Upper lobe of left lung (tissue), 6 donors: ENCODE results near the gene TATDN2. TPM values are rescaled to one million over a fixed set of nuclear protein-coding genes. Genes with fewer than 3 reads are reported as not detected.

Experiments
- ATAC-seq, 2 donors: fragments of 200-7000 bp; cut with Tn5 transposase; one replicate each; pipeline ENCODE4 v1.9.1; 2022; ENCODE audit warnings: mild to moderate bottlenecking in 2 of 2, moderate library complexity in 2 of 2; ENCODE audit not compliant: low FRiP score in 2 of 2
- DNase-seq, 2 donors: peaks; one replicate each; pipeline ENCODE4 v3.0.0-alpha.2; 2019 to 2020
- H3K27ac ChIP-seq, 4 donors: fragments of 200-600 bp; sonication (generic); one replicate each; pipeline ENCODE4 v1.5.1; 2016 to 2019
- H3K27me3 ChIP-seq, 4 donors: fragments of 200-600 bp; sonication (generic); one replicate each; pipeline ENCODE4 v1.5.1; 2017 to 2019
- H3K36me3 ChIP-seq, 4 donors: fragments of 200-600 bp; sonication (generic); one replicate each; pipeline ENCODE4 v1.5.1; 2016 to 2019
- H3K4me1 ChIP-seq, 4 donors: fragments of 200-600 bp; sonication (generic); one replicate each; pipeline ENCODE4 v1.5.1; 2018 to 2019
- H3K4me3 ChIP-seq, 4 donors: fragments of 200-600 bp; sonication (generic); one replicate each; pipeline ENCODE4 v1.5.1; 2017 to 2019; ENCODE audit warnings: mild to moderate bottlenecking in 2 of 4, moderate library complexity in 1 of 4
- H3K9me3 ChIP-seq, 4 donors: fragments of 200-600 bp; sonication (generic); one replicate each; pipeline ENCODE4 v1.5.1; 2018 to 2019
- CTCF ChIP-seq, 6 experiments: fragments of 450-650 bp in 4 of 6; fragments of 200-600 bp in 2 of 6; sonication (generic) in 2 of 6; IDR thresholded peaks; one replicate each; pipeline ENCODE4 v1.5.1; 2016 to 2019; ENCODE audit warnings: antibody characterized with exemption in 6 of 6
- EP300 ChIP-seq, 4 donors: sonication (generic); formaldehyde crosslinking; IDR thresholded peaks; one replicate each; pipeline ENCODE4 v1.5.1; 2017; ENCODE audit warnings: antibody characterized with exemption in 4 of 4, control low read depth in 2 of 4
- POLR2A ChIP-seq, 4 donors: fragments of 450-650 bp; IDR thresholded peaks; one replicate each; pipeline ENCODE4 v1.5.1; 2016 to 2017; ENCODE audit warnings: antibody characterized with exemption in 4 of 4, mild to moderate bottlenecking in 2 of 4
- POLR2AphosphoS5 ChIP-seq, 2 donors: sonication (generic); formaldehyde crosslinking; IDR thresholded peaks; one replicate each; pipeline ENCODE4 v1.5.1; 2017; ENCODE audit warnings: antibody characterized with exemption in 2 of 2
- WGBS, 2 donors: methylation state at CpG; one replicate each; pipeline ENCODE4 v1.1.5; 2017 to 2018; 5-methylcytosine and 5-hydroxymethylcytosine counted together
- total RNA-seq, 6 donors: library from RNA; depleted of rRNA in 4 of 6; stranded (reverse); fragments of >200 nt in 4 of 6; gene quantifications; one replicate each; pipeline versions ENCODE4 v1.1.0 to v1.2.1, GENCODE V29; 2016 to 2021
- donor health status: DM: no; HTN: no; CAD: no; lungs with moderate emphysema.
- donor health status: DM: no; HTN: yes; CAD: no; lungs with severe emphysema.

The TATDN2 gene
- total RNA-seq, 6 donors from 2014 or later = 20.3 to 34.6 (median 26.0) TPM

- ATAC-seq (no peak), DNase-seq (no peak)
- no peak overlapping the region for H3K27ac ChIP-seq
- no peak for TF ChIP-seq POLR2AphosphoS5 (IDR thresholded peaks at IDR 0.05)
- peaks cover 38 to 98% (median 78%) of the 10 kb centered on the region in 4 donors for H3K36me3 ChIP-seq
- H3K4me3 ChIP-seq = no peak overlapping the region
- 95 to 96% methylated on average over 4 of the region's 4 CpGs for WGBS, 2 donors
- H3K27me3 ChIP-seq = no peaks in the 10 kb centered on the region
- peaks cover 0 to 7% (median 3%) of the 10 kb centered on the region in 4 donors for H3K4me1 ChIP-seq
- H3K9me3 ChIP-seq = no peaks in the 10 kb centered on the region
Observed at GRCh38 chr3:10305331-10305902, 57.2 kb downstream of the TATDN2 start.

- H3K27me3 ChIP-seq = no peaks in the 10 kb centered on the region
- 92 to 97% methylated on average over 3 of the region's 3 CpGs for WGBS, 2 donors
- no peak for ATAC-seq
- H3K4me1 ChIP-seq = peaks cover 0 to 10% (median 3%) of the 10 kb centered on the region in 4 donors
- no peaks in the 10 kb centered on the region for H3K9me3 ChIP-seq
- H3K36me3 ChIP-seq = peaks cover 33 to 97% (median 76%) of the 10 kb centered on the region in 4 donors
- TF ChIP-seq CTCF (IDR thresholded peaks at IDR 0.05) = no peak
- TF ChIP-seq POLR2A (IDR thresholded peaks at IDR 0.05) = no peak
- TF ChIP-seq EP300 (IDR thresholded peaks at IDR 0.05) = no peak
- TF ChIP-seq POLR2AphosphoS5 (IDR thresholded peaks at IDR 0.05) = no peak
- no peak for DNase-seq
- H3K4me3 ChIP-seq = no peak overlapping the region
- no peak overlapping the region for H3K27ac ChIP-seq
Observed at GRCh38 chr3:10306156-10306555, 57.9 kb downstream of the TATDN2 start.

GRCh38 chr3:10308678-10309077 lies 60.4 kb downstream of the TATDN2 start:
- DNase-seq (no peak), ATAC-seq (no peak)
- 97% methylated on average over 7 of the region's 7 CpGs for WGBS, 2 donors
- peaks cover 32 to 97% (median 77%) of the 10 kb centered on the region in 4 donors for H3K36me3 ChIP-seq
- no peak overlapping the region for H3K27ac ChIP-seq
- peaks cover 0 to 10% (median 3%) of the 10 kb centered on the region in 4 donors for H3K4me1 ChIP-seq
- no peak for TF ChIP-seq EP300 (IDR thresholded peaks at IDR 0.05)
- no peak for TF ChIP-seq POLR2AphosphoS5 (IDR thresholded peaks at IDR 0.05)
- no peak for TF ChIP-seq POLR2A (IDR thresholded peaks at IDR 0.05)
- no peak for TF ChIP-seq CTCF (IDR thresholded peaks at IDR 0.05)
- H3K9me3 ChIP-seq = no peaks in the 10 kb centered on the region
- no peaks in the 10 kb centered on the region for H3K27me3 ChIP-seq
- no peak overlapping the region for H3K4me3 ChIP-seq

GRCh38 chr3:10309736-10310135 lies 61.5 kb downstream of the TATDN2 start:
- peaks cover 0 to 10% (median 3%) of the 10 kb centered on the region in 4 donors for H3K4me1 ChIP-seq
- no peak for TF ChIP-seq POLR2A (IDR thresholded peaks at IDR 0.05)
- no peak for TF ChIP-seq CTCF (IDR thresholded peaks at IDR 0.05)
- no peak for TF ChIP-seq POLR2AphosphoS5 (IDR thresholded peaks at IDR 0.05)
- TF ChIP-seq EP300 (IDR thresholded peaks at IDR 0.05) = no peak
- no peaks in the 10 kb centered on the region for H3K9me3 ChIP-seq
- H3K27me3 ChIP-seq = no peaks in the 10 kb centered on the region
- no peak for DNase-seq
- peak overlapping the region in 2 of 4 donors; percentile 7 to 46 for H3K27ac ChIP-seq
- no peak overlapping the region for H3K4me3 ChIP-seq
- WGBS, 2 donors = 64 to 66% methylated on average over 4 of the region's 4 CpGs
- H3K36me3 ChIP-seq = peaks cover 23 to 97% (median 77%) of the 10 kb centered on the region in 4 donors
- ATAC-seq = no peak

- ATAC-seq = no peak
- no peak for DNase-seq
- Histone ChIP-seq H3K27ac (peak overlapping the region in 2 of 4 donors; percentile 7 to 14), H3K27me3 (no peaks in the 10 kb centered on the region), H3K4me3 (no peak overlapping the region), H3K36me3 (peaks cover 15 to 97% (median 78%) of the 10 kb centered on the region in 4 donors), H3K4me1 (peaks cover 0 to 10% (median 3%) of the 10 kb centered on the region in 4 donors), H3K9me3 (no peaks in the 10 kb centered on the region)
- WGBS, 2 donors = 77 to 78% methylated on average over 2 of the region's 2 CpGs
- TF ChIP-seq EP300 (IDR thresholded peaks at IDR 0.05) (no peak), POLR2AphosphoS5 (IDR thresholded peaks at IDR 0.05) (no peak), POLR2A (IDR thresholded peaks at IDR 0.05) (no peak), CTCF (IDR thresholded peaks at IDR 0.05) (no peak)
Observed at GRCh38 chr3:10310578-10310977, 62.3 kb downstream of the TATDN2 start.
